ENCODE measurements around the gene CAMSAP1. TPM values are rescaled to one million over a fixed set of nuclear protein-coding genes. Genes with fewer than 3 reads are reported as not detected.

The CAMSAP1 gene
- total and polyA plus RNA-seq, 2 of the 4 experiments (the other 2 are of a cell fraction), result 8.2 to 19.5 TPM

DNA sequence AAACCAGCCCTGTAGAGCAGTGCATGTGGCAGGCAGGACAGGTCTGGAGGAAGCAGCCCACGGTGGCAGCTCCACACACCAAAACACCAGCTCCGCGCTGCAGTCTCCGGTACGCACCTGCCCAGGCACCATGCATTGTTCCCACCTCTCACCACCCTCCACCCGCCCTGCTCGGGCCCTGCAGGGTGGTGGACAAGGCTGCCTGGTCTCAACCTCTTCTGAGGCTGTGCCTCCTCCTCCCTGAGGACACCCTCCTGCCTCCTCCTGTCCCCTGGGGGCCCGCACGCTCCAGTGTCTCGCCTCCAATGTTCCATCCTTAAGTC, 109.1 kb downstream of the CAMSAP1 start:
- dilution Hi-C loops (cut with HindIII; ENCODE audit: low sequenced_read_pairs, unreplicated experiment) (no loop called here), in situ Hi-C loops (cut with MboI; ENCODE audit: low sequenced_read_pairs) (no loop called here), intact Hi-C loops (cut with micrococcal nuclease) (loop anchor here (5.0 to 10.0 kb wide), 2 partner anchors 193 to 324 kb away; no protein-coding TSS in a partner anchor)
- Histone ChIP-seq H3K79me1 (ENCODE audit: low read depth in 1 of 2, low read length in 2 of 2) (no peaks in the 10 kb centered on the region), H3K23ac (ENCODE audit: low read depth, low read length) (no peak overlapping the region), H4K91ac (ENCODE audit: insufficient read depth, low read depth, low read length) (no peak overlapping the region), H3K4me1 (ENCODE audit: control insufficient read depth, insufficient read depth, low read length) (no peaks in the 10 kb centered on the region), H4K20me1 (ENCODE audit: insufficient read depth, low read length) (no peaks in the 10 kb centered on the region), H3K27ac (ENCODE audit: insufficient read depth, low read length) (no peak overlapping the region), H2BK15ac (ENCODE audit: low read depth, low read length) (no peak overlapping the region), H3K9ac (ENCODE audit: low read depth, low read length) (no peak overlapping the region), H3K36me3 (ENCODE audit: control insufficient read depth, insufficient read depth, low read length) (no peaks in the 10 kb centered on the region), H2AK9ac (replicated peaks; ENCODE audit: low read depth, low read length, poor library complexity) (no peak overlapping the region), H3K4ac (ENCODE audit: low read depth, low read length) (no peak overlapping the region), H2AK5ac (ENCODE audit: low read depth, low read length) (no peak overlapping the region), H4K5ac (ENCODE audit: low read depth, low read length) (no peak overlapping the region), H2AFZ (replicated peaks; ENCODE audit: low read length, poor library complexity) (no peak overlapping the region), H2BK20ac (ENCODE audit: low read depth, low read length) (no peak overlapping the region), H3K9me3 (ENCODE audit: control insufficient read depth, insufficient read depth, low read length) (no peaks in the 10 kb centered on the region), H2BK5ac (ENCODE audit: low read depth, low read length, poor library complexity, severe bottlenecking) (no peak overlapping the region), H3K14ac (replicated peaks; ENCODE audit: low read depth, low read length) (no peak overlapping the region), H3K27me3 (ENCODE audit: control insufficient read depth, insufficient read depth, low read length) (peaks cover 7% of the 10 kb centered on the region; the same call in 1 of the 2 replicates), H3K56ac (ENCODE audit: extremely low read depth, insufficient read depth, low read length) (no peak overlapping the region), H3K9me1 (ENCODE audit: insufficient read depth, low read length) (no peaks in the 10 kb centered on the region), H3K18ac (ENCODE audit: low read depth, low read length) (no peak overlapping the region), H3K4me3 (ENCODE audit: insufficient read depth, low read depth, low read length) (no peak overlapping the region), H2BK120ac (ENCODE audit: low read depth, low read length) (no peak overlapping the region), H3K4me2 (ENCODE audit: low read depth, low read length) (no peak overlapping the region), H4K8ac (ENCODE audit: low read depth in 2 of 2, low read length in 2 of 2) (no peak overlapping the region)
- POLR2A ChIA-PET (ENCODE audit: unreplicated experiment), result no interaction called here
- no peak for ATAC-seq (ENCODE audit: low read depth)
- no TSS peak for BruUV-seq (replicated peaks)
- TF ChIP-seq NFE2L2 (IDR thresholded peaks at IDR 0.05; ENCODE audit: low read depth, low read length) (no peak), CEBPB (IDR thresholded peaks at IDR 0.05; ENCODE audit: low read depth, low read length) (no peak), SMC3 (IDR thresholded peaks at IDR 0.05; ENCODE audit: low read depth, low read length) (no peak)
- TF ChIP-seq, protein P1, sequence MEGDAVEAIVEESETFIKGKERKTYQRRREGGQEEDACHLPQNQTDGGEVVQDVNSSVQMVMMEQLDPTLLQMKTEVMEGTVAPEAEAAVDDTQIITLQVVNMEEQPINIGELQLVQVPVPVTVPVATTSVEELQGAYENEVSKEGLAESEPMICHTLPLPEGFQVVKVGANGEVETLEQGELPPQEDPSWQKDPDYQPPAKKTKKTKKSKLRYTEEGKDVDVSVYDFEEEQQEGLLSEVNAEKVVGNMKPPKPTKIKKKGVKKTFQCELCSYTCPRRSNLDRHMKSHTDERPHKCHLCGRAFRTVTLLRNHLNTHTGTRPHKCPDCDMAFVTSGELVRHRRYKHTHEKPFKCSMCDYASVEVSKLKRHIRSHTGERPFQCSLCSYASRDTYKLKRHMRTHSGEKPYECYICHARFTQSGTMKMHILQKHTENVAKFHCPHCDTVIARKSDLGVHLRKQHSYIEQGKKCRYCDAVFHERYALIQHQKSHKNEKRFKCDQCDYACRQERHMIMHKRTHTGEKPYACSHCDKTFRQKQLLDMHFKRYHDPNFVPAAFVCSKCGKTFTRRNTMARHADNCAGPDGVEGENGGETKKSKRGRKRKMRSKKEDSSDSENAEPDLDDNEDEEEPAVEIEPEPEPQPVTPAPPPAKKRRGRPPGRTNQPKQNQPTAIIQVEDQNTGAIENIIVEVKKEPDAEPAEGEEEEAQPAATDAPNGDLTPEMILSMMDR (conservative IDR thresholded peaks at IDR 0.05; ENCODE audit: low read depth, low read length), result no peak
- no peak for DNase-seq
- CTCF ChIA-PET, result no interaction called here
- 94% methylated on average over 6 of the region's 10 CpGs; no CpG with 5 or more reads in 1 of the 2 experiments for WGBS, 2 experiments (ENCODE audit: extremely low coverage in 2 of 2, insufficient read length in 1 of 2)

Measured in IMR-90 (cell line).